Measurements from ENCODE around the gene SHB. TPM values are rescaled to one million over a fixed set of nuclear protein-coding genes. Genes with fewer than 3 reads are reported as not detected.

SHB gene
- total and polyA plus RNA-seq, 2 experiments from 2014 or later, result 20.8 to 48.3 TPM

- no peak for DNase-seq (ENCODE audit: low spot score)
- Histone ChIP-seq H3K36me3 (replicated peaks; ENCODE audit: insufficient read depth, low read depth) (no peaks in the 10 kb centered on the region), H3K27me3 (no peaks in the 10 kb centered on the region), H2AFZ (no peak overlapping the region), H3K79me2 (no peaks in the 10 kb centered on the region), H4K20me1 (ENCODE audit: insufficient read depth, poor library complexity, severe bottlenecking) (no peaks in the 10 kb centered on the region), H3K4me1 (ENCODE audit: insufficient read depth) (peaks cover 5% of the 10 kb centered on the region), H3K4me2 (no peak overlapping the region), H3K9me3 (ENCODE audit: low read depth) (no peaks in the 10 kb centered on the region), H3K9me2 (replicated peaks; ENCODE audit: insufficient read depth) (no peaks in the 10 kb centered on the region), H3K27ac (no peak overlapping the region), H3K4me3 (no peak overlapping the region)
- WGBS (ENCODE audit: low lambda C conversion rate, missing lambda C conversion rate), result 89% methylated on average over 5 of the region's 5 CpGs
- no peak for TF ChIP-seq CTCF (IDR thresholded peaks at IDR 0.05; ENCODE audit: poor library complexity)
- no peak for TF ChIP-seq EZH2phosphoT487 (IDR thresholded peaks at IDR 0.05; ENCODE audit: low read depth, severe bottlenecking, unreplicated experiment)
- TF ChIP-seq EZH2 (IDR thresholded peaks at IDR 0.05; ENCODE audit: borderline replicate concordance), result no peak
These were observed 198.8 kb downstream of the SHB start for GRCh38 chr9:37870081-37870798.

Small RNA genes within 50 kb of the gene (small RNA-seq; reads per million reads assigned to genes)
- not detected for gene RNU7-124P

Other genes starting within 250 kb of the SHB start
- 29.2 and 30.1 TPM in 2 replicates for gene SLC25A51, start 165.1 kb downstream of the SHB start, total RNA-seq
- 10.1 and 10.4 TPM in 2 replicates for gene SLC25A51, start 165.1 kb downstream of the SHB start, polyA plus RNA-seq